Measurements from ENCODE around the gene SETD6. TPM values are rescaled to one million over a fixed set of nuclear protein-coding genes. Genes with fewer than 3 reads are reported as not detected.

SETD6 gene
- total RNA-seq, 2 experiments from 2014 or later: 12.6 to 17.8 TPM

- H3K4me1 Mint-ChIP-seq: peaks cover 55% of the 10 kb centered on the region
- H3K9me3 Mint-ChIP-seq (ENCODE audit: low read depth): no peaks in the 10 kb centered on the region
- no peak overlapping the region for H3K4me3 Mint-ChIP-seq
- H3K27me3 Mint-ChIP-seq: no peaks in the 10 kb centered on the region
- DNase-seq (no peak), ATAC-seq (no peak)
- CTCF ChIA-PET: interaction anchor here (0.9 to 2.5 kb wide), 8 partner anchors 19 to 238 kb away, joined by 3 to 16 read pairs (median 3); no protein-coding TSS in a partner anchor
- H3K36me3 Mint-ChIP-seq: peaks cover 47% of the 10 kb centered on the region
- peak overlapping the region; percentile 53 for H3K27ac Mint-ChIP-seq
These were observed 3.0 kb downstream of the SETD6 start for GRCh38 chr16:58518083-58518979.

GRCh38 chr16:58518980-58519368 lies 3.7 kb downstream of the SETD6 start:
- Mint-ChIP-seq H3K9me3 (ENCODE audit: low read depth) (no peaks in the 10 kb centered on the region), H3K27me3 (no peaks in the 10 kb centered on the region), H3K27ac (peak overlapping the region; percentile 53), H3K36me3 (peaks cover 51% of the 10 kb centered on the region), H3K4me1 (peaks cover 53% of the 10 kb centered on the region), H3K4me3 (no peak overlapping the region)
- CTCF ChIA-PET: interaction anchor here (0.7 to 2.5 kb wide), 8 partner anchors 11 to 237 kb away, joined by 3 to 16 read pairs (median 3); no protein-coding TSS in a partner anchor
- DNase-seq (no peak), ATAC-seq (no peak)

- Mint-ChIP-seq H3K9me3 (ENCODE audit: low read depth) (no peaks in the 10 kb centered on the region), H3K4me1 (peaks cover 51% of the 10 kb centered on the region), H3K27me3 (no peaks in the 10 kb centered on the region), H3K27ac (peak overlapping the region; percentile 56), H3K4me3 (no peak overlapping the region), H3K36me3 (peaks cover 56% of the 10 kb centered on the region)
- ATAC-seq (no peak), DNase-seq (no peak)
- CTCF ChIA-PET: interaction anchor here (0.7 to 2.5 kb wide), 7 partner anchors 11 to 236 kb away, joined by 3 to 16 read pairs (median 3); no protein-coding TSS in a partner anchor
These were observed 4.4 kb downstream of the SETD6 start for GRCh38 chr16:58519707-58520106.

GRCh38 chr16:58530179-58530578 lies 14.9 kb downstream of the SETD6 start:
- CTCF ChIA-PET: interaction anchor here (0.7 to 1.2 kb wide), 2 partner anchors 10 to 67 kb away, joined by 3 read pairs; no protein-coding TSS in a partner anchor
- Mint-ChIP-seq H3K27me3 (no peaks in the 10 kb centered on the region), H3K4me1 (peaks cover 3% of the 10 kb centered on the region), H3K4me3 (no peak overlapping the region), H3K27ac (no peak overlapping the region), H3K36me3 (peaks cover 56% of the 10 kb centered on the region), H3K9me3 (ENCODE audit: low read depth) (no peaks in the 10 kb centered on the region)
- DNase-seq: no peak
- no peak for ATAC-seq

- Mint-ChIP-seq H3K36me3 (peaks cover 60% of the 10 kb centered on the region), H3K9me3 (ENCODE audit: low read depth) (no peaks in the 10 kb centered on the region), H3K27me3 (no peaks in the 10 kb centered on the region), H3K4me1 (peaks cover 14% of the 10 kb centered on the region), H3K4me3 (no peak overlapping the region), H3K27ac (no peak overlapping the region)
- DNase-seq (no peak), ATAC-seq (no peak)
- CTCF ChIA-PET: interaction anchor here (0.6 to 0.8 kb wide), 2 partner anchors 25 to 64 kb away, joined by 3 to 4 read pairs; no protein-coding TSS in a partner anchor
These were observed 17.1 kb downstream of the SETD6 start for GRCh38 chr16:58532414-58532813.

GRCh38 chr16:58533751-58534470 lies 18.6 kb downstream of the SETD6 start:
- Mint-ChIP-seq H3K4me3 (no peak overlapping the region), H3K27me3 (no peaks in the 10 kb centered on the region), H3K27ac (no peak overlapping the region), H3K4me1 (peaks cover 29% of the 10 kb centered on the region), H3K36me3 (peaks cover 68% of the 10 kb centered on the region), H3K9me3 (ENCODE audit: low read depth) (no peaks in the 10 kb centered on the region)
- ATAC-seq (no peak), DNase-seq (no peak)
- CTCF ChIA-PET: no interaction called here

- no peak for ATAC-seq
- Mint-ChIP-seq H3K27ac (no peak overlapping the region), H3K36me3 (peaks cover 72% of the 10 kb centered on the region), H3K4me3 (no peak overlapping the region), H3K9me3 (ENCODE audit: low read depth) (no peaks in the 10 kb centered on the region), H3K4me1 (peaks cover 36% of the 10 kb centered on the region), H3K27me3 (no peaks in the 10 kb centered on the region)
- DNase-seq: no peak
- CTCF ChIA-PET: interaction anchor here (0.6 kb wide), 1 partner anchor 21 kb away, joined by 3 read pairs; no protein-coding TSS in a partner anchor
These were observed 19.8 kb downstream of the SETD6 start for GRCh38 chr16:58535100-58535499.

GRCh38 chr16:58536278-58536677 lies 21.0 kb downstream of the SETD6 start:
- CTCF ChIA-PET: no interaction called here

GRCh38 chr16:58537124-58537906 lies 22.0 kb downstream of the SETD6 start:
- peak; percentile 78 for ATAC-seq
- CTCF ChIA-PET: interaction anchor here (0.6 to 1.4 kb wide), 4 partner anchors 12 to 529 kb away, joined by 3 read pairs; no protein-coding TSS in a partner anchor
- DNase-seq: peak; percentile 62
- Mint-ChIP-seq H3K4me3 (no peak overlapping the region), H3K27ac (peak overlapping the region; percentile 16), H3K4me1 (peaks cover 43% of the 10 kb centered on the region), H3K36me3 (peaks cover 72% of the 10 kb centered on the region), H3K9me3 (ENCODE audit: low read depth) (no peaks in the 10 kb centered on the region), H3K27me3 (no peaks in the 10 kb centered on the region)

More at GRCh38 chr16:58536278-58536677, 21.0 kb downstream of the SETD6 start:
- Mint-ChIP-seq H3K27me3 (no peaks in the 10 kb centered on the region), H3K4me1 (peaks cover 40% of the 10 kb centered on the region), H3K4me3 (no peak overlapping the region), H3K36me3 (peaks cover 70% of the 10 kb centered on the region), H3K9me3 (ENCODE audit: low read depth) (no peaks in the 10 kb centered on the region), H3K27ac (no peak overlapping the region)
- DNase-seq (no peak), ATAC-seq (no peak)

GRCh38 chr16:58541711-58542110 lies 26.4 kb downstream of the SETD6 start:
- no peaks in the 10 kb centered on the region for H3K9me3 Mint-ChIP-seq (ENCODE audit: low read depth)
- CTCF ChIA-PET: no interaction called here
- H3K27me3 Mint-ChIP-seq: no peaks in the 10 kb centered on the region
- peaks cover 75% of the 10 kb centered on the region for H3K36me3 Mint-ChIP-seq
- H3K4me1 Mint-ChIP-seq: peaks cover 39% of the 10 kb centered on the region
- H3K27ac Mint-ChIP-seq: no peak overlapping the region
- ATAC-seq (no peak), DNase-seq (no peak)
- H3K4me3 Mint-ChIP-seq: no peak overlapping the region

GRCh38 chr16:58542291-58542690 lies 27.0 kb downstream of the SETD6 start:
- CTCF ChIA-PET: no interaction called here
- Mint-ChIP-seq H3K4me1 (peaks cover 33% of the 10 kb centered on the region), H3K9me3 (ENCODE audit: low read depth) (no peaks in the 10 kb centered on the region), H3K27me3 (no peaks in the 10 kb centered on the region), H3K27ac (no peak overlapping the region), H3K4me3 (no peak overlapping the region), H3K36me3 (peaks cover 75% of the 10 kb centered on the region)
- no peak for ATAC-seq
- no peak for DNase-seq

GRCh38 chr16:58543685-58544084 lies 28.4 kb downstream of the SETD6 start:
- Mint-ChIP-seq H3K4me3 (no peak overlapping the region), H3K4me1 (peaks cover 19% of the 10 kb centered on the region), H3K9me3 (ENCODE audit: low read depth) (no peaks in the 10 kb centered on the region), H3K27ac (no peak overlapping the region), H3K27me3 (no peaks in the 10 kb centered on the region), H3K36me3 (peaks cover 73% of the 10 kb centered on the region)
- ATAC-seq: no peak
- CTCF ChIA-PET: interaction anchor here (0.7 kb wide), 1 partner anchor 346 kb away, joined by 3 read pairs; no protein-coding TSS in a partner anchor
- DNase-seq: no peak

GRCh38 chr16:58548378-58548777 lies 33.1 kb downstream of the SETD6 start:
- Mint-ChIP-seq H3K4me1 (peaks cover 3% of the 10 kb centered on the region), H3K36me3 (peaks cover 59% of the 10 kb centered on the region), H3K4me3 (no peak overlapping the region), H3K9me3 (ENCODE audit: low read depth) (no peaks in the 10 kb centered on the region), H3K27me3 (no peaks in the 10 kb centered on the region), H3K27ac (no peak overlapping the region)
- no peak for DNase-seq
- CTCF ChIA-PET: interaction anchor here (2.1 kb wide), 1 partner anchor 28 kb away, joined by 5 read pairs; no protein-coding TSS in a partner anchor
- ATAC-seq: no peak

All from activated CD8-positive, alpha-beta memory T cell treated with anti-CD3 and anti-CD28 coated beads, Interleukin-2, amount 10 ng/mL, durations not matched to agents 7 days and 5 days (primary cell).